Bronchial epithelial cell (primary cell): ENCODE measurements around the gene SAP30BP. TPM values are rescaled to one million over a fixed set of nuclear protein-coding genes. Genes with fewer than 3 reads are reported as not detected.

ENCODE experiments used
- DNase-seq: peaks from one replicate; pipeline ENCODE4 v3.0.0-alpha.2; 2010; ENCODE audit warnings: low read depth
- FAIRE-seq: peaks from 2 replicates; lab custom pipeline; 2011; peaks lifted over from hg19 to GRCh38; lab: Jason Lieb, UNC
- H3K27me3 ChIP-seq: 2 replicates; pipeline ENCODE4 v1.5.1; 2011; ENCODE audit warnings: low read length; ENCODE audit not compliant: control insufficient read depth, insufficient read depth
- H3K36me3 ChIP-seq: 2 replicates; pipeline ENCODE4 v1.5.1; 2011; ENCODE audit warnings: low read length; ENCODE audit not compliant: control insufficient read depth, insufficient read depth
- H3K4me3 ChIP-seq: 2 replicates; pipeline ENCODE4 v1.5.1; 2011; ENCODE audit warnings: mild to moderate bottlenecking, low read depth, low read length, control low read depth
- CTCF ChIP-seq: IDR thresholded peaks from 2 replicates; pipeline ENCODE4 v1.5.1; 2011; ENCODE audit warnings: mild to moderate bottlenecking, moderate library complexity, low read length, control low read depth, inconsistent platforms; ENCODE audit not compliant: insufficient read depth, severe bottlenecking
- total RNA-seq: library from RNA; depleted of rRNA; stranded (reverse); fragments of >200 nt; gene quantifications from 2 replicates; pipeline ENCODE4 v1.2.1, GENCODE V29; 2014

Gene SAP30BP
- total RNA-seq, 1 donor from 2014 or later: 58.4 TPM

GRCh38 chr17:75724016-75725003 lies 57.2 kb downstream of the SAP30BP start:
- DNase-seq: no peak
- H3K27me3 ChIP-seq: no peaks in the 10 kb centered on the region
- TF ChIP-seq CTCF: no peak
- peaks cover 40% of the 10 kb centered on the region for H3K36me3 ChIP-seq
- no peak overlapping the region for H3K4me3 ChIP-seq
- no peak for FAIRE-seq

- Histone ChIP-seq H3K36me3 (peaks cover 50% of the 10 kb centered on the region), H3K4me3 (no peak overlapping the region), H3K27me3 (no peaks in the 10 kb centered on the region)
- DNase-seq: no peak
- FAIRE-seq: no peak
- TF ChIP-seq CTCF: no peak
These were observed 58.4 kb downstream of the SAP30BP start for GRCh38 chr17:75725504-75725903.

- Histone ChIP-seq H3K36me3 (peaks cover 68% of the 10 kb centered on the region), H3K27me3 (no peaks in the 10 kb centered on the region), H3K4me3 (no peak overlapping the region)
- no peak for FAIRE-seq
- no peak for DNase-seq
- TF ChIP-seq CTCF: no peak
These were observed 60.3 kb downstream of the SAP30BP start for GRCh38 chr17:75727391-75727790.

- H3K27me3 ChIP-seq: no peaks in the 10 kb centered on the region
- no peak for FAIRE-seq
- TF ChIP-seq CTCF: no peak
- peaks cover 72% of the 10 kb centered on the region for H3K36me3 ChIP-seq
- no peak for DNase-seq
- H3K4me3 ChIP-seq: no peak overlapping the region
These were observed 62.2 kb downstream of the SAP30BP start for GRCh38 chr17:75729351-75729750.

- H3K36me3 ChIP-seq: peaks cover 69% of the 10 kb centered on the region
- no peaks in the 10 kb centered on the region for H3K27me3 ChIP-seq
- no peak overlapping the region for H3K4me3 ChIP-seq
- TF ChIP-seq CTCF: no peak
- FAIRE-seq (no peak), DNase-seq (no peak)
These were observed 62.9 kb downstream of the SAP30BP start for GRCh38 chr17:75730065-75730464.
